ENCODE data around the gene INTS6. TPM values are rescaled to one million over a fixed set of nuclear protein-coding genes. Genes with fewer than 3 reads are reported as not detected.

The INTS6 gene
- total RNA-seq, 2 donors from 2014 or later, result 40.0 to 53.1 TPM

DNA sequence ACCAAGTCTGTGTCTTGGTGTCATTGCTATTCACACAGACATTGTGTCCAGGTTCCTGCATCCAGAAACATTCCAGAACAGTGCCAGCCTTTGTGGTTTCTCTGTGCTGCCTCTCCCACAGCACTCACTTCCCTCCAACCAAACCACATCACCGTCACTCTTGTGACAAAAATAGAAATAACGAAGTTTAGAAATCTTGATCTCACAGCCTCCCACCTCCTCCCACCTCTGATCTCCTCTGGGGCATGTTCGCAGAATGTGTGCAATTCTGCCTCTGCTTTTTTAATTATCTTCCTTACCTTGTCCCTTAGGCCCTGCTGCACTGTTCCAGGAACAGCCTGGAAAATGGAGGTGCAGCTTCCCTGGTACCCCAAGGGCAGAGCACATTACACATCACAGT, 122.0 kb downstream of the INTS6 start:
- ATAC-seq (no peak), DNase-seq (no peak)
- intact Hi-C loops (cut with DNase I), result no loop called here

GRCh38 chr13:51329606-51330005, 123.2 kb downstream of the INTS6 start:
- no peak for ATAC-seq
- intact Hi-C loops (cut with DNase I), result no loop called here
- H3K4me3 ChIP-seq, result no peak overlapping the region
- no peaks in the 10 kb centered on the region for H3K27me3 ChIP-seq
- H3K9me3 ChIP-seq, result no peaks in the 10 kb centered on the region
- no peaks in the 10 kb centered on the region for H3K4me1 ChIP-seq
- no peak for DNase-seq
- H3K27ac ChIP-seq, result no peak overlapping the region
- H3K36me3 ChIP-seq (replicated peaks in 1 of 2; ENCODE audit: insufficient read depth in 1 of 2, low read depth in 2 of 2), result no peaks in the 10 kb centered on the region
- no peak for TF ChIP-seq CTCF (IDR thresholded peaks at IDR 0.05)
- TF ChIP-seq POLR2A (IDR thresholded peaks at IDR 0.05), result no peak
- WGBS, 2 donors, result 89 to 97% methylated on average over 3 of the region's 3 CpGs

More for the DNA sequence above, 122.0 kb downstream of the INTS6 start:
- no peaks in the 10 kb centered on the region for H3K36me3 ChIP-seq (replicated peaks in 1 of 2; ENCODE audit: insufficient read depth in 1 of 2, low read depth in 2 of 2)
- H3K4me3 ChIP-seq, result no peak overlapping the region
- no peak overlapping the region for H3K27ac ChIP-seq
- 92 to 95% methylated on average over 3 of the region's 3 CpGs for WGBS, 2 donors
- no peaks in the 10 kb centered on the region for H3K9me3 ChIP-seq
- H3K27me3 ChIP-seq, result no peaks in the 10 kb centered on the region
- TF ChIP-seq POLR2A (IDR thresholded peaks at IDR 0.05) (no peak), CTCF (IDR thresholded peaks at IDR 0.05) (no peak)
- H3K4me1 ChIP-seq, result no peaks in the 10 kb centered on the region

- TF ChIP-seq POLR2A (IDR thresholded peaks at IDR 0.05) (no peak), CTCF (IDR thresholded peaks at IDR 0.05) (no peak)
- ATAC-seq, result no peak
- no peaks in the 10 kb centered on the region for H3K9me3 ChIP-seq
- 54 to 71% methylated on average over 5 to 6 of the region's 6 CpGs for WGBS, 2 donors
- no peak for DNase-seq
- intact Hi-C loops (cut with DNase I), result no loop called here
- no peaks in the 10 kb centered on the region for H3K27me3 ChIP-seq
- no peaks in the 10 kb centered on the region for H3K36me3 ChIP-seq (replicated peaks in 1 of 2; ENCODE audit: insufficient read depth in 1 of 2, low read depth in 2 of 2)
- H3K4me1 ChIP-seq, result no peaks in the 10 kb centered on the region
- H3K4me3 ChIP-seq, result no peak overlapping the region
- H3K27ac ChIP-seq, result no peak overlapping the region
Measured at GRCh38 chr13:51328488-51328887, 124.3 kb downstream of the INTS6 start.

GRCh38 chr13:51327961-51328360, 124.9 kb downstream of the INTS6 start:
- Histone ChIP-seq H3K4me1 (no peaks in the 10 kb centered on the region), H3K27ac (no peak overlapping the region), H3K4me3 (no peak overlapping the region), H3K27me3 (no peaks in the 10 kb centered on the region), H3K9me3 (no peaks in the 10 kb centered on the region), H3K36me3 (replicated peaks in 1 of 2; ENCODE audit: insufficient read depth in 1 of 2, low read depth in 2 of 2) (no peaks in the 10 kb centered on the region)
- TF ChIP-seq POLR2A (IDR thresholded peaks at IDR 0.05) (no peak), CTCF (IDR thresholded peaks at IDR 0.05) (no peak)
- no peak for DNase-seq
- intact Hi-C loops (cut with DNase I), result no loop called here
- no peak for ATAC-seq
- WGBS, 2 donors, result 92 to 97% methylated on average over 2 of the region's 2 CpGs

- Histone ChIP-seq H3K4me1 (no peaks in the 10 kb centered on the region), H3K9me3 (no peaks in the 10 kb centered on the region), H3K36me3 (replicated peaks in 1 of 2; ENCODE audit: insufficient read depth in 1 of 2, low read depth in 2 of 2) (no peaks in the 10 kb centered on the region), H3K4me3 (no peak overlapping the region), H3K27ac (no peak overlapping the region), H3K27me3 (no peaks in the 10 kb centered on the region)
- ATAC-seq (no peak), DNase-seq (no peak)
- TF ChIP-seq CTCF (IDR thresholded peaks at IDR 0.05) (no peak), POLR2A (IDR thresholded peaks at IDR 0.05) (no peak)
- 79 to 95% methylated on average over 2 of the region's 2 CpGs for WGBS, 2 donors
- intact Hi-C loops (cut with DNase I), result no loop called here
Measured at GRCh38 chr13:51326777-51327176, 126.1 kb downstream of the INTS6 start.
